Endothelial cell of umbilical vein (primary cell): ENCODE measurements around the gene TACSTD2. TPM values are rescaled to one million over a fixed set of nuclear protein-coding genes. Genes with fewer than 3 reads are reported as not detected.
"Not testable (repeated sequence)": the region's sequence is repeated elsewhere in the genome, so short reads cannot be mapped to it uniquely, and the experiment has no call there.

Source experiments
- BruUV-seq: library from RNA; stranded (reverse); fragments of 400-500 nt; replicated peaks from 2 replicates; lab custom pipeline; 2021; lab: Mats Ljungman, UMichigan
- CTCF ChIA-PET: fragments of 300-600, 350-600 bp; sonication (Branson Sonifier 250); formaldehyde crosslinking; loops from one replicate; lab custom pipeline; 2021; ENCODE audit warnings: antibody characterized with exemption, inconsistent platforms; lab: Charles Lee
- POLR2A ChIA-PET: fragments of 300-600, 350-600 bp; sonication (Branson Sonifier 250); formaldehyde crosslinking; loops from one replicate; lab custom pipeline; 2021; ENCODE audit warnings: antibody characterized with exemption, inconsistent platforms; lab: Charles Lee
- DNase-seq: peaks from one replicate; pipeline ENCODE4 v3.0.0-alpha.2; 2011; ENCODE audit warnings: low read depth, low spot score
- FAIRE-seq: peaks from 2 replicates; lab custom pipeline; 2011; peaks lifted over from hg19 to GRCh38; lab: Jason Lieb, UNC
- H2AFZ ChIP-seq: 2 replicates; pipeline ENCODE4 v1.6.0; 2012; ENCODE audit warnings: low read depth, low read length, control low read depth, inconsistent platforms
- H3K27ac ChIP-seq: 2 replicates; pipeline ENCODE4 v1.5.1; 2011; ENCODE audit warnings: low read depth, mild to moderate bottlenecking, control low read depth, low read length, moderate library complexity; ENCODE audit not compliant: insufficient read depth
- H3K27me3 ChIP-seq, 2 experiments: 2 replicates each; pipeline versions ENCODE4 v1.6.0 to v1.6.1; 2011; ENCODE audit warnings: low read length in 2 of 2, mixed read lengths in 1 of 2; ENCODE audit not compliant: control insufficient read depth in 2 of 2, insufficient read depth in 2 of 2
- H3K36me3 ChIP-seq, 2 experiments: 2 replicates in 1 of 2; 3 replicates in 1 of 2; pipeline ENCODE4 v1.5.1; 2011; ENCODE audit warnings: low read length in 2 of 2, mild to moderate bottlenecking in 1 of 2, moderate library complexity in 1 of 2; ENCODE audit not compliant: control insufficient read depth in 2 of 2, insufficient read depth in 2 of 2; ENCODE audit errors: extremely low read depth in 1 of 2
- H3K4me1 ChIP-seq: 3 replicates; pipeline ENCODE4 v1.5.1; 2011; ENCODE audit warnings: mild to moderate bottlenecking, low read length; ENCODE audit not compliant: control insufficient read depth, insufficient read depth; ENCODE audit errors: extremely low read depth
- H3K4me2 ChIP-seq: 2 replicates; pipeline ENCODE4 v1.6.1; 2011; ENCODE audit warnings: low read length, control low read depth, mixed read lengths; ENCODE audit not compliant: insufficient read depth
- H3K4me3 ChIP-seq, 3 experiments: fragments of 200-600 bp in 1 of 3; sonication (generic), shearing (Covaris generic) in 1 of 3; replicated peaks in 1 of 3; 2 replicates each; pipeline ENCODE4 v1.5.1; 2011 to 2016; ENCODE audit warnings: control low read depth in 3 of 3, low read length in 3 of 3, mild to moderate bottlenecking in 2 of 3, inconsistent platforms in 1 of 3, low read depth in 1 of 3, moderate library complexity in 1 of 3; ENCODE audit not compliant: insufficient read depth in 1 of 3
- H3K79me2 ChIP-seq: 2 replicates; pipeline ENCODE4 v1.6.0; 2012; ENCODE audit warnings: low read length, inconsistent platforms; ENCODE audit not compliant: control insufficient read depth, insufficient read depth
- H3K9ac ChIP-seq: replicated peaks from 2 replicates; pipeline ENCODE3; 2011; ENCODE audit warnings: low read length, control low read depth; ENCODE audit not compliant: insufficient read depth; ENCODE audit errors: extremely low read depth
- H3K9me1 ChIP-seq: replicated peaks from 3 replicates; pipeline ENCODE4 v1.6.0; 2011; ENCODE audit warnings: mild to moderate bottlenecking, low read length; ENCODE audit not compliant: control insufficient read depth, insufficient read depth; ENCODE audit errors: extremely low read depth
- H3K9me3 ChIP-seq: replicated peaks from 2 replicates; pipeline ENCODE4 v1.5.1; 2012; ENCODE audit warnings: low read length, inconsistent platforms; ENCODE audit not compliant: control insufficient read depth, insufficient read depth
- H4K20me1 ChIP-seq: replicated peaks from 2 replicates; pipeline ENCODE3; 2011; ENCODE audit warnings: mild to moderate bottlenecking, low read length; ENCODE audit not compliant: control insufficient read depth, insufficient read depth; ENCODE audit errors: extremely low read depth
- EZH2 ChIP-seq: IDR thresholded peaks from 2 replicates; pipeline ENCODE4 v1.6.1; 2012; ENCODE audit warnings: borderline replicate concordance, low read depth, mild to moderate bottlenecking, moderate library complexity, low read length, inconsistent platforms; ENCODE audit not compliant: severe bottlenecking
- FOS ChIP-seq: IDR thresholded peaks from 2 replicates; pipeline ENCODE4 v1.6.1; 2011; ENCODE audit warnings: mild to moderate bottlenecking, low read length, moderate library complexity, borderline replicate concordance; ENCODE audit not compliant: insufficient read depth
- GATA2 ChIP-seq: IDR thresholded peaks from 2 replicates; pipeline ENCODE4 v1.7.0; 2011; ENCODE audit warnings: low read depth, mild to moderate bottlenecking, moderate library complexity, mixed read lengths, low read length; ENCODE audit not compliant: insufficient read length, insufficient read depth
- JUN ChIP-seq: IDR thresholded peaks from 2 replicates; pipeline ENCODE4 v1.6.1; 2011; ENCODE audit warnings: borderline replicate concordance, low read depth; ENCODE audit not compliant: insufficient read length, insufficient read depth
- MYC ChIP-seq: IDR thresholded peaks from one replicate; pipeline ENCODE4 v1.6.1; 2011; ENCODE audit warnings: mild to moderate bottlenecking, low read depth, low read length
- POLR2A ChIP-seq: IDR thresholded peaks from 2 replicates; pipeline ENCODE4 v1.6.1; 2012; ENCODE audit warnings: low read depth, mild to moderate bottlenecking, control low read depth, low read length
- POLR2AphosphoS5 ChIP-seq: IDR thresholded peaks from 2 replicates; pipeline ENCODE4 v1.6.1; 2012; ENCODE audit warnings: low read depth, mild to moderate bottlenecking, control low read depth, low read length, moderate library complexity; ENCODE audit not compliant: insufficient read depth
- dilution Hi-C: fragments of 300-500 bp; cut with MboI; formaldehyde crosslinking; loops from one replicate; pipeline ENCODE4 v1.15.0; 2019; ENCODE audit warnings: low sequenced_read_pairs; ENCODE audit not compliant: extremely low pct_ligation_motif_present
- intact Hi-C: fragments of 100-400 bp; cut with micrococcal nuclease; formaldehyde crosslinking; loops from one replicate; pipeline ENCODE4 v1.10.0; 2022
- polyA plus RNA-seq, 4 experiments: library from polyadenylated mRNA; depleted of rRNA in 3 of 4; stranded (reverse) in 3 of 4; unstranded in 1 of 4; fragments of >200 nt; gene quantifications; 2 replicates each; pipeline versions ENCODE4 v1.2.1 to v1.2.3, GENCODE V29; 2011 to 2012; ENCODE audit warnings: missing spikeins in 1 of 4
- total RNA-seq: library from RNA; stranded (reverse); gene quantifications from 2 replicates; pipeline ENCODE4 v1.2.3, GENCODE V29; 2021
- TF ChIP-seq, protein P1 (sequence below), 2 donors: IDR thresholded peaks; 1 replicate in 1 of 2; 2 replicates in 1 of 2; pipeline ENCODE4 v1.5.1; 2011; ENCODE audit warnings: low read length in 2 of 2, mild to moderate bottlenecking in 2 of 2, moderate library complexity in 2 of 2, control low read depth in 1 of 2, inconsistent platforms in 1 of 2, low read depth in 1 of 2; ENCODE audit not compliant: insufficient read depth in 1 of 2; ENCODE audit errors: extremely low read depth in 1 of 2
- TF ChIP-seq, protein P2 (sequence below): IDR thresholded peaks from 2 replicates; pipeline ENCODE4 v1.6.1; 2011; ENCODE audit not compliant: insufficient read depth, insufficient read length

The TACSTD2 gene
- total and polyA plus RNA-seq, 2 donors (not counting 3 experiments of a cell fraction or from before 2014, with no cell fraction given): 30.7 to 43.3 TPM

DNA sequence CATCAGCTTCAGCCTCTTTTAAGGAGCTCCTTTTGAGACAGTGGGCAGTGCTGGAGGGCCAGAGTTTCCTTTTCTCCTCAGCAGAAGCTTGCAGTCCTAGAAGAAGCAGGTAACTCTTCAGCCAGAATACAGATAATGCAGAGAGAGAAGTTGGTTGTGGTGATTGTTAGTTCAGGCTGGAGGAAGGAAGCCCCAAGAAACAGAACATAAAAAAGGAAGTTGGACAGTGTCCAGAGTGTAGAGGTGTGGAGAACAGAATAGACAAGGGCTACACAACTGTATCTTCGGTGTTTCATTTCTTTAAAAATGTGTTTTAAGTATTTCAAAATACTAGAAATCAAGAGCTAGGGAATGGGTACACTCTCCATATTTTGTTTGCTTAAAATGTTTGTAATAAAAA, 6.4 kb upstream of the TACSTD2 start:
- BruUV-seq: no TSS peak
- POLR2A ChIA-PET: no interaction called here
- H3K27me3 ChIP-seq: no peaks in the 10 kb centered on the region
- TF ChIP-seq, protein P1, sequence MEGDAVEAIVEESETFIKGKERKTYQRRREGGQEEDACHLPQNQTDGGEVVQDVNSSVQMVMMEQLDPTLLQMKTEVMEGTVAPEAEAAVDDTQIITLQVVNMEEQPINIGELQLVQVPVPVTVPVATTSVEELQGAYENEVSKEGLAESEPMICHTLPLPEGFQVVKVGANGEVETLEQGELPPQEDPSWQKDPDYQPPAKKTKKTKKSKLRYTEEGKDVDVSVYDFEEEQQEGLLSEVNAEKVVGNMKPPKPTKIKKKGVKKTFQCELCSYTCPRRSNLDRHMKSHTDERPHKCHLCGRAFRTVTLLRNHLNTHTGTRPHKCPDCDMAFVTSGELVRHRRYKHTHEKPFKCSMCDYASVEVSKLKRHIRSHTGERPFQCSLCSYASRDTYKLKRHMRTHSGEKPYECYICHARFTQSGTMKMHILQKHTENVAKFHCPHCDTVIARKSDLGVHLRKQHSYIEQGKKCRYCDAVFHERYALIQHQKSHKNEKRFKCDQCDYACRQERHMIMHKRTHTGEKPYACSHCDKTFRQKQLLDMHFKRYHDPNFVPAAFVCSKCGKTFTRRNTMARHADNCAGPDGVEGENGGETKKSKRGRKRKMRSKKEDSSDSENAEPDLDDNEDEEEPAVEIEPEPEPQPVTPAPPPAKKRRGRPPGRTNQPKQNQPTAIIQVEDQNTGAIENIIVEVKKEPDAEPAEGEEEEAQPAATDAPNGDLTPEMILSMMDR (IDR thresholded peaks at IDR 0.05; ENCODE audit: extremely low read depth in 1 of 2, insufficient read depth in 1 of 2, low read depth in 1 of 2, low read length in 2 of 2): no peak
- TF ChIP-seq FOS (no peak), MYC (no peak), EZH2 (no peak), POLR2AphosphoS5 (no peak), POLR2A (no peak), GATA2 (no peak), JUN (no peak)
- TF ChIP-seq, protein P2, sequence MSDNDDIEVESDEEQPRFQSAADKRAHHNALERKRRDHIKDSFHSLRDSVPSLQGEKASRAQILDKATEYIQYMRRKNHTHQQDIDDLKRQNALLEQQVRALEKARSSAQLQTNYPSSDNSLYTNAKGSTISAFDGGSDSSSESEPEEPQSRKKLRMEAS: no peak
- CTCF ChIA-PET: interaction anchor here (3.1 to 3.4 kb wide), 2 partner anchors 37 to 69 kb away, joined by 9 to 26 read pairs; partner anchors contain the start of gene OMA1
- no peak for FAIRE-seq
- H3K9ac ChIP-seq: peak overlapping the region; percentile 68
- H3K4me3 ChIP-seq: peak overlapping the region in 1 of 3 experiments; percentile 6
- H3K9me1 ChIP-seq: no peaks in the 10 kb centered on the region
- H3K9me3 ChIP-seq: no peaks in the 10 kb centered on the region
- no peaks in the 10 kb centered on the region for H4K20me1 ChIP-seq
- peaks cover 29% of the 10 kb centered on the region for H3K79me2 ChIP-seq
- peaks cover 40% of the 10 kb centered on the region for H3K4me1 ChIP-seq
- peak overlapping the region; percentile 87 for H3K4me2 ChIP-seq
- H3K27ac ChIP-seq: peak overlapping the region; percentile 89
- DNase-seq: peak; percentile 50
- no peak overlapping the region for H2AFZ ChIP-seq
- no peaks in the 10 kb centered on the region for H3K36me3 ChIP-seq
- intact Hi-C loops: no loop called here
- dilution Hi-C loops: no loop called here

DNA sequence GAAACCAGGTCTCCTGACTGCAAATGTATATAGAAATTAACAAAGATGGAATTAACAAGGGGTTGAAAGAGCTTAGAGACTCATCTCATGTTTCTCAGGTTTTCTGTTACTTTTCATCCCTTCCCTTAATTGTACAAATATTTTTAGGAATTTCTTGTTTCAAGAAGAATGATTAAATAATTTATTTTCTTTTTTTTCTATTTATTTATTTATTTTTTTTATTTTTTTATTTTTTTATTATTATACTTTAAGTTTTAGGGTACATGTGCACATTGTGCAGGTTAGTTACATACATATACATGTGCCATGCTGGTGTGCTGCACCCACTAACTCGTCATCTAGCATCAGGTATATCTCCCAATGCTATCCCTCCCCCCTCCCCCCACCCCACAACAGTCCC, 5.1 kb upstream of the TACSTD2 start:
- H3K9ac ChIP-seq, dilution Hi-C loops, H3K4me2 ChIP-seq, H2AFZ ChIP-seq, FAIRE-seq, H3K4me3 ChIP-seq, H3K36me3 ChIP-seq, H4K20me1 ChIP-seq, DNase-seq, H3K9me3 ChIP-seq, H3K27ac ChIP-seq, H3K9me1 ChIP-seq, H3K27me3 ChIP-seq, BruUV-seq, intact Hi-C loops, POLR2A ChIA-PET: not testable (repeated sequence)
- H3K4me1 ChIP-seq: peaks cover 46% of the 10 kb centered on the region
- CTCF ChIA-PET: interaction anchor here (1.4 kb wide), 1 partner anchor 71 kb away, joined by 6 read pairs; no protein-coding TSS in a partner anchor
- peaks cover 33% of the 10 kb centered on the region for H3K79me2 ChIP-seq
